WTC11 (cell line): ENCODE measurements around the gene NAGA. TPM values are rescaled to one million over a fixed set of nuclear protein-coding genes. Genes with fewer than 3 reads are reported as not detected.

Experiments used
- ATAC-seq: fragments of 200-7000 bp; cut with Tn5 transposase; 2 replicates; pipeline ENCODE4 v1.10.0; 2021; ENCODE audit warnings: mild to moderate bottlenecking, moderate library complexity
- CTCF ChIA-PET: fragments of 300-600 bp; sonication (Branson Sonifier 250); formaldehyde crosslinking; loops from one replicate; lab custom pipeline; 2021; ENCODE audit warnings: antibody characterized with exemption; lab: Charles Lee
- POLR2A ChIA-PET: fragments of 350-600 bp; sonication (Branson Sonifier 250); formaldehyde crosslinking; loops from one replicate; lab custom pipeline; 2021; ENCODE audit warnings: antibody characterized with exemption; lab: Charles Lee
- DNase-seq: peaks from one replicate; pipeline ENCODE4 v3.0.0; 2021; ENCODE audit warnings: low spot score
- H3K27ac Mint-ChIP-seq: 2 replicates; pipeline ENCODE4 v1.8.0; 2021; ENCODE audit warnings: mixed read lengths
- H3K27me3 Mint-ChIP-seq: 2 replicates; pipeline ENCODE4 v1.8.0; 2021; ENCODE audit warnings: low read depth, mild to moderate bottlenecking, moderate library complexity, mixed read lengths
- H3K36me3 Mint-ChIP-seq: 2 replicates; pipeline ENCODE4 v1.8.0; 2021; ENCODE audit warnings: mixed read lengths
- H3K4me1 Mint-ChIP-seq: 2 replicates; pipeline ENCODE4 v1.8.0; 2022; ENCODE audit warnings: mixed read lengths
- H3K4me3 Mint-ChIP-seq: 2 replicates; pipeline ENCODE4 v1.8.0; 2021; ENCODE audit warnings: mild to moderate bottlenecking, moderate library complexity, mixed read lengths
- H3K9me3 Mint-ChIP-seq: 2 replicates; pipeline ENCODE4 v1.8.0; 2021; ENCODE audit warnings: mixed read lengths
- CREB1 ChIP-seq: sonication (generic); formaldehyde crosslinking; IDR thresholded peaks from 2 replicates; pipeline ENCODE4 v1.8.0; 2023; ENCODE audit warnings: mild to moderate bottlenecking, missing genetic modification reagents
- ELF4 ChIP-seq: sonication (generic); formaldehyde crosslinking; IDR thresholded peaks from 2 replicates; pipeline ENCODE4 v1.8.1; 2022; ENCODE audit warnings: low read depth, mild to moderate bottlenecking, moderate library complexity, missing genetic modification reagents
- ETV6 ChIP-seq: sonication (generic); formaldehyde crosslinking; IDR thresholded peaks from 2 replicates; pipeline ENCODE4 v1.8.1; 2022; ENCODE audit warnings: mild to moderate bottlenecking, missing genetic modification reagents
- GABPB1 ChIP-seq: sonication (generic); formaldehyde crosslinking; IDR thresholded peaks from 2 replicates; pipeline ENCODE4 v1.8.1; 2023; ENCODE audit warnings: mild to moderate bottlenecking, missing genetic modification reagents
- JAZF1 ChIP-seq: fragments of 250-450 bp; sonication (Bioruptor Pico); IDR thresholded peaks from 2 replicates; pipeline ENCODE4 v1.9.0; 2021; ENCODE audit warnings: moderate library complexity, mild to moderate bottlenecking, inconsistent platforms
- KAT7 ChIP-seq: sonication (generic); formaldehyde crosslinking; IDR thresholded peaks from 2 replicates; pipeline ENCODE4 v1.8.1; 2023; ENCODE audit warnings: missing genetic modification reagents, mild to moderate bottlenecking, borderline replicate concordance
- MXD4 ChIP-seq: fragments of 250-450 bp; sonication (Bioruptor Pico); IDR thresholded peaks from 2 replicates; pipeline ENCODE4 v1.8.0; 2021; ENCODE audit warnings: mild to moderate bottlenecking, moderate library complexity, borderline replicate concordance
- NR3C1 ChIP-seq: sonication (generic); formaldehyde crosslinking; conservative IDR thresholded peaks from 2 replicates; pipeline ENCODE4 v1.8.1; 2023; ENCODE audit warnings: low read depth, mild to moderate bottlenecking, missing genetic modification reagents
- OVOL2 ChIP-seq: fragments of 250-450 bp; sonication (Bioruptor Pico); IDR thresholded peaks from 2 replicates; pipeline ENCODE4 v1.9.0; 2021; ENCODE audit warnings: mild to moderate bottlenecking, borderline replicate concordance
- PRRX2 ChIP-seq: fragments of 250-450 bp; sonication (Bioruptor Pico); IDR thresholded peaks from 2 replicates; pipeline ENCODE4 v1.8.0; 2021; ENCODE audit warnings: mild to moderate bottlenecking
- SMAD3 ChIP-seq: sonication (generic); formaldehyde crosslinking; IDR thresholded peaks from 2 replicates; pipeline ENCODE4 v1.8.0; 2022; ENCODE audit warnings: missing genetic modification reagents, mild to moderate bottlenecking, borderline replicate concordance
- SP1 ChIP-seq: sonication (generic); formaldehyde crosslinking; conservative IDR thresholded peaks from 2 replicates; pipeline ENCODE4 v1.8.1; 2022; ENCODE audit warnings: missing genetic modification reagents
- total RNA-seq: library from RNA; stranded (reverse); gene quantifications from 3 replicates; pipeline ENCODE4 v1.2.3, GENCODE V29; 2021
- TF ChIP-seq, protein P1 (sequence below): fragments of 250-450 bp; sonication (Bioruptor Pico); IDR thresholded peaks from 2 replicates; pipeline ENCODE4 v1.9.0; 2021; ENCODE audit warnings: mild to moderate bottlenecking
- TF ChIP-seq, protein P2 (sequence below): fragments of 200-600 bp; IDR thresholded peaks from 2 replicates; pipeline ENCODE4 v1.8.0; 2022; ENCODE audit warnings: antibody characterized with exemption
- TF ChIP-seq, protein P3 (sequence below): sonication (generic); formaldehyde crosslinking; IDR thresholded peaks from 2 replicates; pipeline ENCODE4 v1.8.0; 2022; ENCODE audit warnings: mild to moderate bottlenecking, missing genetic modification reagents
- TF ChIP-seq, protein P4 (sequence below): fragments of 250-450 bp; sonication (Bioruptor Pico); IDR thresholded peaks from 2 replicates; pipeline ENCODE4 v1.9.0; 2021; ENCODE audit warnings: mild to moderate bottlenecking
- TF ChIP-seq, protein P5 (sequence below): sonication (generic); formaldehyde crosslinking; conservative IDR thresholded peaks from 2 replicates; pipeline ENCODE4 v1.8.1; 2023; ENCODE audit warnings: mild to moderate bottlenecking, low read depth, missing genetic modification reagents, moderate library complexity
- TF ChIP-seq, protein P6 (sequence below): sonication (generic); formaldehyde crosslinking; IDR thresholded peaks from 2 replicates; pipeline ENCODE4 v1.8.0; 2022; ENCODE audit warnings: missing genetic modification reagents
- TF ChIP-seq, protein P7 (sequence below): fragments of 250-450 bp; sonication (Bioruptor Pico); IDR thresholded peaks from 2 replicates; pipeline ENCODE4 v1.9.0; 2021; ENCODE audit warnings: moderate library complexity, mild to moderate bottlenecking, inconsistent platforms, borderline replicate concordance

The NAGA gene
- total RNA-seq, 1 experiment from 2014 or later: 19.4 TPM

DNA sequence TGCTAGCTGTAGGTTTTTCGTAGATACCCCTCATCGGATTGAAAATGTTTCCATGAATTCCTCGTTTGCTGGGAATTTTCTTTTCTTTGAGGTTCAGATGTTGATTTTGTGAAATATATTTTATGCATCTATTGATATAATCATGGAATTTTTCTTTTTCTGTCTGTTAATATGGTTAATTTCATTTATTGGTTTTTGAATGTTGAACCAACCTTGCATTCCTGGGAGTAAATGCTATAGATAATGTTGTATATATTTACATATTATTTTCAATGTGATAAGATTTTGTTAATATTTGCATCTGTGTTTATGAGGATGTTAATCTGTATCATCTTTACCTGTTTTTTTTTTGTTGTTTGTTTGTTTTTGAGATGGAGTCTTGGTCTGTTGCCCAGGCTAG, 30.6 kb upstream of the NAGA start:
- ATAC-seq (no peak), DNase-seq (no peak)
- Mint-ChIP-seq H3K27me3 (peaks cover 25% of the 10 kb centered on the region), H3K9me3 (peaks cover 47% of the 10 kb centered on the region), H3K36me3 (peaks cover 34% of the 10 kb centered on the region), H3K4me3 (no peak overlapping the region), H3K27ac (no peak overlapping the region), H3K4me1 (no peaks in the 10 kb centered on the region)
- ChIA-PET POLR2A (no interaction called here), CTCF (interaction anchor here (1.2 kb wide), 1 partner anchor 12 kb away, joined by 3 read pairs; no protein-coding TSS in a partner anchor)
- TF ChIP-seq, protein P1, sequence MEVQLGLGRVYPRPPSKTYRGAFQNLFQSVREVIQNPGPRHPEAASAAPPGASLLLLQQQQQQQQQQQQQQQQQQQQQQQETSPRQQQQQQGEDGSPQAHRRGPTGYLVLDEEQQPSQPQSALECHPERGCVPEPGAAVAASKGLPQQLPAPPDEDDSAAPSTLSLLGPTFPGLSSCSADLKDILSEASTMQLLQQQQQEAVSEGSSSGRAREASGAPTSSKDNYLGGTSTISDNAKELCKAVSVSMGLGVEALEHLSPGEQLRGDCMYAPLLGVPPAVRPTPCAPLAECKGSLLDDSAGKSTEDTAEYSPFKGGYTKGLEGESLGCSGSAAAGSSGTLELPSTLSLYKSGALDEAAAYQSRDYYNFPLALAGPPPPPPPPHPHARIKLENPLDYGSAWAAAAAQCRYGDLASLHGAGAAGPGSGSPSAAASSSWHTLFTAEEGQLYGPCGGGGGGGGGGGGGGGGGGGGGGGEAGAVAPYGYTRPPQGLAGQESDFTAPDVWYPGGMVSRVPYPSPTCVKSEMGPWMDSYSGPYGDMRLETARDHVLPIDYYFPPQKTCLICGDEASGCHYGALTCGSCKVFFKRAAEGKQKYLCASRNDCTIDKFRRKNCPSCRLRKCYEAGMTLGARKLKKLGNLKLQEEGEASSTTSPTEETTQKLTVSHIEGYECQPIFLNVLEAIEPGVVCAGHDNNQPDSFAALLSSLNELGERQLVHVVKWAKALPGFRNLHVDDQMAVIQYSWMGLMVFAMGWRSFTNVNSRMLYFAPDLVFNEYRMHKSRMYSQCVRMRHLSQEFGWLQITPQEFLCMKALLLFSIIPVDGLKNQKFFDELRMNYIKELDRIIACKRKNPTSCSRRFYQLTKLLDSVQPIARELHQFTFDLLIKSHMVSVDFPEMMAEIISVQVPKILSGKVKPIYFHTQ (CRISPR knock-in tag): no peak
- TF ChIP-seq JAZF1 (CRISPR knock-in tag): no peak
- no peak for TF ChIP-seq GABPB1 (CRISPR knock-in tag)
- no peak for TF ChIP-seq ETV6
- no peak for TF ChIP-seq KAT7 (CRISPR knock-in tag)
- TF ChIP-seq SP1 (CRISPR knock-in tag): no peak
- TF ChIP-seq ELF4 (CRISPR knock-in tag): no peak
- TF ChIP-seq, protein P2, sequence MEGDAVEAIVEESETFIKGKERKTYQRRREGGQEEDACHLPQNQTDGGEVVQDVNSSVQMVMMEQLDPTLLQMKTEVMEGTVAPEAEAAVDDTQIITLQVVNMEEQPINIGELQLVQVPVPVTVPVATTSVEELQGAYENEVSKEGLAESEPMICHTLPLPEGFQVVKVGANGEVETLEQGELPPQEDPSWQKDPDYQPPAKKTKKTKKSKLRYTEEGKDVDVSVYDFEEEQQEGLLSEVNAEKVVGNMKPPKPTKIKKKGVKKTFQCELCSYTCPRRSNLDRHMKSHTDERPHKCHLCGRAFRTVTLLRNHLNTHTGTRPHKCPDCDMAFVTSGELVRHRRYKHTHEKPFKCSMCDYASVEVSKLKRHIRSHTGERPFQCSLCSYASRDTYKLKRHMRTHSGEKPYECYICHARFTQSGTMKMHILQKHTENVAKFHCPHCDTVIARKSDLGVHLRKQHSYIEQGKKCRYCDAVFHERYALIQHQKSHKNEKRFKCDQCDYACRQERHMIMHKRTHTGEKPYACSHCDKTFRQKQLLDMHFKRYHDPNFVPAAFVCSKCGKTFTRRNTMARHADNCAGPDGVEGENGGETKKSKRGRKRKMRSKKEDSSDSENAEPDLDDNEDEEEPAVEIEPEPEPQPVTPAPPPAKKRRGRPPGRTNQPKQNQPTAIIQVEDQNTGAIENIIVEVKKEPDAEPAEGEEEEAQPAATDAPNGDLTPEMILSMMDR: no peak
- TF ChIP-seq MXD4 (CRISPR knock-in tag): no peak
- TF ChIP-seq NR3C1 (CRISPR knock-in tag): no peak
- TF ChIP-seq, protein P3, sequence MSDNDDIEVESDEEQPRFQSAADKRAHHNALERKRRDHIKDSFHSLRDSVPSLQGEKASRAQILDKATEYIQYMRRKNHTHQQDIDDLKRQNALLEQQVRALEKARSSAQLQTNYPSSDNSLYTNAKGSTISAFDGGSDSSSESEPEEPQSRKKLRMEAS (CRISPR knock-in tag): no peak
- no peak for TF ChIP-seq OVOL2
- TF ChIP-seq, protein P4, sequence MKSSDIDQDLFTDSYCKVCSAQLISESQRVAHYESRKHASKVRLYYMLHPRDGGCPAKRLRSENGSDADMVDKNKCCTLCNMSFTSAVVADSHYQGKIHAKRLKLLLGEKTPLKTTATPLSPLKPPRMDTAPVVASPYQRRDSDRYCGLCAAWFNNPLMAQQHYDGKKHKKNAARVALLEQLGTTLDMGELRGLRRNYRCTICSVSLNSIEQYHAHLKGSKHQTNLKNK: no peak
- TF ChIP-seq, protein P5, sequence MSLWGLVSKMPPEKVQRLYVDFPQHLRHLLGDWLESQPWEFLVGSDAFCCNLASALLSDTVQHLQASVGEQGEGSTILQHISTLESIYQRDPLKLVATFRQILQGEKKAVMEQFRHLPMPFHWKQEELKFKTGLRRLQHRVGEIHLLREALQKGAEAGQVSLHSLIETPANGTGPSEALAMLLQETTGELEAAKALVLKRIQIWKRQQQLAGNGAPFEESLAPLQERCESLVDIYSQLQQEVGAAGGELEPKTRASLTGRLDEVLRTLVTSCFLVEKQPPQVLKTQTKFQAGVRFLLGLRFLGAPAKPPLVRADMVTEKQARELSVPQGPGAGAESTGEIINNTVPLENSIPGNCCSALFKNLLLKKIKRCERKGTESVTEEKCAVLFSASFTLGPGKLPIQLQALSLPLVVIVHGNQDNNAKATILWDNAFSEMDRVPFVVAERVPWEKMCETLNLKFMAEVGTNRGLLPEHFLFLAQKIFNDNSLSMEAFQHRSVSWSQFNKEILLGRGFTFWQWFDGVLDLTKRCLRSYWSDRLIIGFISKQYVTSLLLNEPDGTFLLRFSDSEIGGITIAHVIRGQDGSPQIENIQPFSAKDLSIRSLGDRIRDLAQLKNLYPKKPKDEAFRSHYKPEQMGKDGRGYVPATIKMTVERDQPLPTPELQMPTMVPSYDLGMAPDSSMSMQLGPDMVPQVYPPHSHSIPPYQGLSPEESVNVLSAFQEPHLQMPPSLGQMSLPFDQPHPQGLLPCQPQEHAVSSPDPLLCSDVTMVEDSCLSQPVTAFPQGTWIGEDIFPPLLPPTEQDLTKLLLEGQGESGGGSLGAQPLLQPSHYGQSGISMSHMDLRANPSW (CRISPR knock-in tag): no peak
- no peak for TF ChIP-seq SMAD3
- TF ChIP-seq, protein P6, sequence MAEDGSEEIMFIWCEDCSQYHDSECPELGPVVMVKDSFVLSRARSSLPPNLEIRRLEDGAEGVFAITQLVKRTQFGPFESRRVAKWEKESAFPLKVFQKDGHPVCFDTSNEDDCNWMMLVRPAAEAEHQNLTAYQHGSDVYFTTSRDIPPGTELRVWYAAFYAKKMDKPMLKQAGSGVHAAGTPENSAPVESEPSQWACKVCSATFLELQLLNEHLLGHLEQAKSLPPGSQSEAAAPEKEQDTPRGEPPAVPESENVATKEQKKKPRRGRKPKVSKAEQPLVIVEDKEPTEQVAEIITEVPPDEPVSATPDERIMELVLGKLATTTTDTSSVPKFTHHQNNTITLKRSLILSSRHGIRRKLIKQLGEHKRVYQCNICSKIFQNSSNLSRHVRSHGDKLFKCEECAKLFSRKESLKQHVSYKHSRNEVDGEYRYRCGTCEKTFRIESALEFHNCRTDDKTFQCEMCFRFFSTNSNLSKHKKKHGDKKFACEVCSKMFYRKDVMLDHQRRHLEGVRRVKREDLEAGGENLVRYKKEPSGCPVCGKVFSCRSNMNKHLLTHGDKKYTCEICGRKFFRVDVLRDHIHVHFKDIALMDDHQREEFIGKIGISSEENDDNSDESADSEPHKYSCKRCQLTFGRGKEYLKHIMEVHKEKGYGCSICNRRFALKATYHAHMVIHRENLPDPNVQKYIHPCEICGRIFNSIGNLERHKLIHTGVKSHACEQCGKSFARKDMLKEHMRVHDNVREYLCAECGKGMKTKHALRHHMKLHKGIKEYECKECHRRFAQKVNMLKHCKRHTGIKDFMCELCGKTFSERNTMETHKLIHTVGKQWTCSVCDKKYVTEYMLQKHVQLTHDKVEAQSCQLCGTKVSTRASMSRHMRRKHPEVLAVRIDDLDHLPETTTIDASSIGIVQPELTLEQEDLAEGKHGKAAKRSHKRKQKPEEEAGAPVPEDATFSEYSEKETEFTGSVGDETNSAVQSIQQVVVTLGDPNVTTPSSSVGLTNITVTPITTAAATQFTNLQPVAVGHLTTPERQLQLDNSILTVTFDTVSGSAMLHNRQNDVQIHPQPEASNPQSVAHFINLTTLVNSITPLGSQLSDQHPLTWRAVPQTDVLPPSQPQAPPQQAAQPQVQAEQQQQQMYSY (CRISPR knock-in tag): no peak
- TF ChIP-seq CREB1: no peak
- TF ChIP-seq, protein P7, sequence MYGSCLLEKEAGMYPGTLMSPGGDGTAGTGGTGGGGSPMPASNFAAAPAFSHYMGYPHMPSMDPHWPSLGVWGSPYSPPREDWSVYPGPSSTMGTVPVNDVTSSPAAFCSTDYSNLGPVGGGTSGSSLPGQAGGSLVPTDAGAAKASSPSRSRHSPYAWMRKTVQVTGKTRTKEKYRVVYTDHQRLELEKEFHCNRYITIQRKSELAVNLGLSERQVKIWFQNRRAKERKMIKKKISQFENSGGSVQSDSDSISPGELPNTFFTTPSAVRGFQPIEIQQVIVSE (CRISPR knock-in tag): no peak
- no peak for TF ChIP-seq PRRX2
